DOHH2 (cell line): ENCODE results near the gene GALNT12.

Source experiments
- H3F3A ChIP-seq: fragments of 200-600 bp; sonication (generic), shearing (Covaris generic); 2 replicates; pipeline ENCODE4 v1.6.0; 2016; ENCODE audit warnings: antibody characterized with exemption, mild to moderate bottlenecking; ENCODE audit not compliant: control insufficient read depth, insufficient read depth
- H3K27ac ChIP-seq: fragments of 200-600 bp; sonication (generic); 2 replicates; pipeline ENCODE4 v1.5.1; 2014; ENCODE audit warnings: low read depth, mild to moderate bottlenecking, low read length, moderate library complexity
- H3K27me3 ChIP-seq: fragments of 200-600 bp; sonication (generic); 2 replicates; pipeline ENCODE4 v1.6.1; 2014; ENCODE audit warnings: mild to moderate bottlenecking, low read length, mixed read lengths; ENCODE audit not compliant: control insufficient read depth
- H3K36me3 ChIP-seq: fragments of 200-600 bp; sonication (generic); 2 replicates; pipeline ENCODE4 v1.6.1; 2014; ENCODE audit warnings: mild to moderate bottlenecking, low read length, moderate library complexity, mixed read lengths; ENCODE audit not compliant: control insufficient read depth
- H3K4me1 ChIP-seq: fragments of 200-600 bp; sonication (generic); 2 replicates; pipeline ENCODE4 v1.6.1; 2014; ENCODE audit warnings: mild to moderate bottlenecking, low read length, mixed read lengths; ENCODE audit not compliant: control insufficient read depth
- H3K4me2 ChIP-seq: fragments of 200-600 bp; sonication (generic); 2 replicates; pipeline ENCODE4 v1.6.0; 2014; ENCODE audit warnings: mild to moderate bottlenecking, low read length, moderate library complexity
- H3K4me3 ChIP-seq: fragments of 200-600 bp; sonication (generic); 2 replicates; pipeline ENCODE4 v1.5.1; 2014; ENCODE audit warnings: mild to moderate bottlenecking, low read length, mixed read lengths
- H3K79me2 ChIP-seq: fragments of 200-600 bp; sonication (generic); 2 replicates; pipeline ENCODE4 v1.6.1; 2014; ENCODE audit warnings: mild to moderate bottlenecking, low read length, mixed read lengths; ENCODE audit not compliant: control insufficient read depth
- H3K9me2 ChIP-seq: fragments of 200-600 bp; sonication (generic); replicated peaks from 2 replicates; pipeline ENCODE4 v1.6.1; 2014; ENCODE audit warnings: mild to moderate bottlenecking, low read length, mixed read lengths; ENCODE audit not compliant: control insufficient read depth
- H3K9me3 ChIP-seq: fragments of 200-600 bp; sonication (generic); 2 replicates; pipeline ENCODE4 v1.6.1; 2014; ENCODE audit warnings: antibody characterized with exemption, low read length, mixed read lengths; ENCODE audit not compliant: control insufficient read depth, insufficient read depth
- H4K20me1 ChIP-seq: fragments of 200-600 bp; sonication (generic); 2 replicates; pipeline ENCODE4 v1.6.0; 2014; ENCODE audit warnings: low read depth, mild to moderate bottlenecking, antibody characterized with exemption, low read length, moderate library complexity; ENCODE audit not compliant: control insufficient read depth, insufficient read depth
- EZH2phosphoT487 ChIP-seq: fragments of 200-600 bp; sonication (generic); IDR thresholded peaks from 2 replicates; pipeline ENCODE4 v1.6.1; 2017; ENCODE audit warnings: borderline replicate concordance, mild to moderate bottlenecking, antibody characterized with exemption, low read length, moderate library complexity, mixed read lengths
- TF ChIP-seq, protein P1 (sequence below): fragments of 200-600 bp; sonication (generic); IDR thresholded peaks from one replicate; pipeline ENCODE4 v1.5.1; 2014; ENCODE audit warnings: antibody characterized with exemption, mild to moderate bottlenecking, low read depth, low read length; ENCODE audit not compliant: poor library complexity, severe bottlenecking

GALNT12 gene

DNA sequence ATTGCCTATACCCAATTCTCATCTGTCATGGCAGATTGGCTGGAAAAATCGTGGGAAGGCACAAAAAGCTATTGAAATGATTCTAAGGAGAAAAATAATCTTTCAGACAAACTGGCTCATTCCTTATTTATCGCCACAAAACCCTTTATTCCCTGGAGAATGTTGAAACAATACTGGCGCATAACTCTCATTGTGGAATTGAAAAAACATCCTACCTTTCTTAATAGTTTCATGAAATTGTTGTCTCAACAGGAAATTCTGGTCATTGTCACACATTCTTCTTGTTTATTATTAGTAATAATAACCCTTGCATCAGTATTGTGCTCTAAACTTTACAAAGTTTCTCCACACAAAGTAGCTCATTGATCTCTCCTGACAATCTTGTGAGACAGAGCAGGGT lies 87.3 kb downstream of the GALNT12 start:
- Histone ChIP-seq H3F3A (no peaks in the 10 kb centered on the region), H3K4me1 (no peaks in the 10 kb centered on the region), H3K9me3 (no peaks in the 10 kb centered on the region), H4K20me1 (no peaks in the 10 kb centered on the region), H3K4me2 (no peak overlapping the region), H3K27ac (no peak overlapping the region), H3K9me2 (no peaks in the 10 kb centered on the region), H3K4me3 (no peak overlapping the region), H3K27me3 (peaks cover 10% of the 10 kb centered on the region; the same call in 1 of the 2 replicates), H3K36me3 (no peaks in the 10 kb centered on the region), H3K79me2 (no peaks in the 10 kb centered on the region)
- TF ChIP-seq EZH2phosphoT487, result no peak
- TF ChIP-seq, protein P1, sequence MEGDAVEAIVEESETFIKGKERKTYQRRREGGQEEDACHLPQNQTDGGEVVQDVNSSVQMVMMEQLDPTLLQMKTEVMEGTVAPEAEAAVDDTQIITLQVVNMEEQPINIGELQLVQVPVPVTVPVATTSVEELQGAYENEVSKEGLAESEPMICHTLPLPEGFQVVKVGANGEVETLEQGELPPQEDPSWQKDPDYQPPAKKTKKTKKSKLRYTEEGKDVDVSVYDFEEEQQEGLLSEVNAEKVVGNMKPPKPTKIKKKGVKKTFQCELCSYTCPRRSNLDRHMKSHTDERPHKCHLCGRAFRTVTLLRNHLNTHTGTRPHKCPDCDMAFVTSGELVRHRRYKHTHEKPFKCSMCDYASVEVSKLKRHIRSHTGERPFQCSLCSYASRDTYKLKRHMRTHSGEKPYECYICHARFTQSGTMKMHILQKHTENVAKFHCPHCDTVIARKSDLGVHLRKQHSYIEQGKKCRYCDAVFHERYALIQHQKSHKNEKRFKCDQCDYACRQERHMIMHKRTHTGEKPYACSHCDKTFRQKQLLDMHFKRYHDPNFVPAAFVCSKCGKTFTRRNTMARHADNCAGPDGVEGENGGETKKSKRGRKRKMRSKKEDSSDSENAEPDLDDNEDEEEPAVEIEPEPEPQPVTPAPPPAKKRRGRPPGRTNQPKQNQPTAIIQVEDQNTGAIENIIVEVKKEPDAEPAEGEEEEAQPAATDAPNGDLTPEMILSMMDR, result no peak

DNA sequence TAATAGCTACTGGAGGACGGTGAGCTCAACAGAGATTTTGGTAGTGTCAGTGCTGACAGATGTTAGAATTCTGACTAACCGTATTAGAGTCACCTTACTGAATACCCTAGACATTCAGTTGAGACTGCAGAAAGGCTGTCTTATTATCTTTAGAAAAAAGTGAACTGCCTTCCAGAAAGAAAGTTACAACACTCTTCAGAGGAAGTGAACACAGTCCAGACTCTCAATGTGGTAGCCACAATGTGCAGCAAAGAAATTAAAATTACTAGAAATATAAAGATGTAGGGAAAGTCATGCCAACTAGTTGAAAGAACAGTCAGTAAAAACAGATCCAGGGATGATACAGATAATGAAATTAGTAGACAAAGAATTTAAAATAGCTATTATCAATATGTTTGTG lies 89.2 kb downstream of the GALNT12 start:
- no peak overlapping the region for H3K4me2 ChIP-seq
- no peaks in the 10 kb centered on the region for H3F3A ChIP-seq
- no peaks in the 10 kb centered on the region for H3K9me3 ChIP-seq
- H3K4me1 ChIP-seq, result no peaks in the 10 kb centered on the region
- H3K27me3 ChIP-seq, result peaks cover 10% of the 10 kb centered on the region; the same call in 1 of the 2 replicates
- H3K9me2 ChIP-seq, result no peaks in the 10 kb centered on the region
- H3K36me3 ChIP-seq, result no peaks in the 10 kb centered on the region
- H4K20me1 ChIP-seq, result no peaks in the 10 kb centered on the region
- no peak overlapping the region for H3K4me3 ChIP-seq
- no peaks in the 10 kb centered on the region for H3K79me2 ChIP-seq
- no peak overlapping the region for H3K27ac ChIP-seq
- no peak for TF ChIP-seq EZH2phosphoT487
- TF ChIP-seq, protein P1, result no peak

DNA sequence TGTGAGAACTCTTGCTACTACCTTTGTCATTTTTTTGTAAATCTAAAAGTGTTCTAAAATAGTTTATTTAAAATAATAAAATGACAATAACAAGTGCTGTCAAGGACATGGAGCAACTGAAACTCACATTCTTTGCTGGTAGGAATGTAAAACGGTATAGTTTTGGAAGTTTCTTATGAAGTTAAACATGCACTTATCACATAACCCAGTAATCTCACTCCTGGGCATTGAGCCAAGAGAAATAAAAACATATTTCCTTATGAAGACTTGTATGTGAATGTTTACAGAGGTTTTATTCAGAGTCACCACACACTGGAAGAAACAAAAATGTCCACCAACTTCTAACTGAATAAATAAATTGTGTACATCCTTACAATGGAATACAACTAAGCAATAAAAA lies 90.3 kb downstream of the GALNT12 start:
- no peak overlapping the region for H3K4me2 ChIP-seq
- no peaks in the 10 kb centered on the region for H4K20me1 ChIP-seq
- H3K36me3 ChIP-seq, result no peaks in the 10 kb centered on the region
- H3K4me3 ChIP-seq, result no peak overlapping the region
- no peaks in the 10 kb centered on the region for H3K9me3 ChIP-seq
- no peaks in the 10 kb centered on the region for H3K79me2 ChIP-seq
- H3K4me1 ChIP-seq, result no peaks in the 10 kb centered on the region
- H3K27ac ChIP-seq, result no peak overlapping the region
- H3F3A ChIP-seq, result no peaks in the 10 kb centered on the region
- H3K27me3 ChIP-seq, result peaks cover 10% of the 10 kb centered on the region; the same call in 1 of the 2 replicates
- H3K9me2 ChIP-seq, result no peaks in the 10 kb centered on the region
- TF ChIP-seq, protein P1, result no peak
- TF ChIP-seq EZH2phosphoT487, result no peak
